Panc1 (cell line): ENCODE data around the gene GPR84. TPM values are rescaled to one million over a fixed set of nuclear protein-coding genes. Genes with fewer than 3 reads are reported as not detected.
A peak's percentile ranks its signal among the peaks of the same experiment; 100 is the strongest.
"Not testable (repeated sequence)": the region's sequence is repeated elsewhere in the genome, so short reads cannot be mapped to it uniquely, and the experiment has no call there.

Source experiments
- ATAC-seq: fragments of 200-7000 bp; cut with Tn5 transposase; 2 replicates; pipeline ENCODE4 v1.9.1; 2020; ENCODE audit warnings: mild to moderate bottlenecking, moderate library complexity
- BruUV-seq: library from RNA; stranded (reverse); fragments of 400-500 nt; replicated peaks from 2 replicates; lab custom pipeline; 2021; lab: Mats Ljungman, UMichigan
- CTCF ChIA-PET: fragments of 300-600 bp; sonication (Branson Sonifier 250); formaldehyde crosslinking; loops from one replicate; lab custom pipeline; 2022; ENCODE audit warnings: antibody characterized with exemption; lab: Charles Lee
- POLR2A ChIA-PET: fragments of 300-600 bp; sonication (Branson Sonifier 250); formaldehyde crosslinking; loops from one replicate; lab custom pipeline; 2022; ENCODE audit warnings: antibody characterized with exemption; lab: Charles Lee
- DNase-seq: peaks from one replicate; pipeline ENCODE4 v3.0.0-alpha.2; 2010; ENCODE audit warnings: low read depth, low spot score
- H3K27ac ChIP-seq: 2 replicates; pipeline ENCODE4 v1.5.1; 2011; ENCODE audit warnings: mild to moderate bottlenecking, low read length, inconsistent platforms
- H3K27me3 ChIP-seq: fragments of 200-500 bp; sonication (Bioruptor generic); 2 replicates; pipeline ENCODE4 v1.6.0; 2014; ENCODE audit warnings: low read length, inconsistent platforms; ENCODE audit not compliant: control insufficient read depth, insufficient read depth
- H3K36me3 ChIP-seq: fragments of 200-500 bp; sonication (Bioruptor generic); 2 replicates; pipeline ENCODE4 v1.5.1; 2014; ENCODE audit warnings: inconsistent platforms, mild to moderate bottlenecking, low read length, moderate library complexity; ENCODE audit not compliant: control insufficient read depth, insufficient read depth
- H3K4me1 ChIP-seq: 2 replicates; pipeline ENCODE4 v1.5.1; 2011; ENCODE audit warnings: inconsistent platforms, mild to moderate bottlenecking, low read length, moderate library complexity; ENCODE audit not compliant: control insufficient read depth, insufficient read depth
- H3K4me3 ChIP-seq, 2 experiments: 2 replicates each; pipeline ENCODE4 v1.5.1; 2011 to 2012; ENCODE audit warnings: low read depth in 2 of 2, low read length in 2 of 2, mild to moderate bottlenecking in 2 of 2, inconsistent platforms in 1 of 2, moderate library complexity in 1 of 2
- H3K9me3 ChIP-seq: fragments of 200-500 bp; sonication (Bioruptor generic); 2 replicates; pipeline ENCODE4 v1.5.1; 2014; ENCODE audit warnings: low read depth, mild to moderate bottlenecking, inconsistent platforms, low read length, moderate library complexity; ENCODE audit not compliant: control insufficient read depth, insufficient read depth
- CTCF ChIP-seq: fragments of 450-650 bp; IDR thresholded peaks from 2 replicates; pipeline ENCODE4 v1.5.1; 2017; ENCODE audit warnings: mild to moderate bottlenecking
- POLR2AphosphoS5 ChIP-seq: IDR thresholded peaks from 2 replicates; pipeline ENCODE4 v1.6.1; 2012; ENCODE audit warnings: mild to moderate bottlenecking, low read depth, low read length, moderate library complexity
- REST ChIP-seq, 2 experiments: IDR thresholded peaks; 2 replicates each; pipeline ENCODE4 v1.6.1; 2011 to 2012; ENCODE audit warnings: low read depth in 2 of 2, control low read depth in 1 of 2, low read length in 1 of 2, mild to moderate bottlenecking in 1 of 2, moderate library complexity in 1 of 2; ENCODE audit not compliant: insufficient read depth in 1 of 2
- SIN3A ChIP-seq: IDR thresholded peaks from 2 replicates; pipeline ENCODE4 v1.6.1; 2012; ENCODE audit warnings: low read depth, mild to moderate bottlenecking, low read length, moderate library complexity, borderline replicate concordance; ENCODE audit not compliant: insufficient read depth
- TCF7L2 ChIP-seq: IDR thresholded peaks from 2 replicates; pipeline ENCODE4 v1.6.1; 2011; ENCODE audit warnings: mild to moderate bottlenecking, low read depth, low read length, inconsistent platforms
- in situ Hi-C: cut with HindIII; loops from 2 replicates; pipeline ENCODE4 v1.10.0; 2016; ENCODE audit warnings: low sequenced_read_pairs, low pct_unique_long_range_greater_than_20kb
- intact Hi-C: fragments of 100-400 bp; cut with micrococcal nuclease; formaldehyde crosslinking; loops from one replicate; pipeline ENCODE4 v1.10.0; 2022; ENCODE audit not compliant: unreplicated experiment
- total RNA-seq: library from RNA; stranded (reverse); gene quantifications from one replicate; pipeline ENCODE4 v1.2.1, GENCODE V29; 2021; ENCODE audit not compliant: unreplicated experiment

GPR84 gene
- total RNA-seq, 1 experiment from 2014 or later = not detected

- BruUV-seq = no TSS peak
- no peaks in the 10 kb centered on the region for H3K27me3 ChIP-seq
Measured at GRCh38 chr12:54328595-54329337, 35.5 kb downstream of the GPR84 start.

GRCh38 chr12:54325442-54326109, 38.7 kb downstream of the GPR84 start:
- ChIA-PET CTCF (interaction anchor here (0.6 to 1.7 kb wide), 26 partner anchors 8 to 535 kb away, joined by 3 to 23 read pairs (median 6); partner anchors contain the start of genes CBX5, HNRNPA1 and NFE2), POLR2A (interaction anchor here (0.6 to 1.2 kb wide), 10 partner anchors 29 to 1485 kb away, joined by 3 to 21 read pairs (median 5); partner anchors contain the start of genes CBX5 and HNRNPA1)
- peak overlapping the region; percentile 94 for H3K27ac ChIP-seq
- H3K27me3 ChIP-seq, DNase-seq, H3K36me3 ChIP-seq, ATAC-seq, in situ Hi-C loops, H3K9me3 ChIP-seq: not testable (repeated sequence)
- H3K4me1 ChIP-seq = peaks cover 24% of the 10 kb centered on the region
- intact Hi-C loops = loop anchor here (2.0 kb wide), 1 partner anchor 37 kb away; no protein-coding TSS in a partner anchor
- TSS peak; percentile 96 for BruUV-seq
- H3K4me3 ChIP-seq = peak overlapping the region; percentile 93 to 98

More at GRCh38 chr12:54328595-54329337, 35.5 kb downstream of the GPR84 start:
- ChIA-PET POLR2A (interaction anchor here (0.6 to 0.7 kb wide), 3 partner anchors 42 to 782 kb away, joined by 3 to 4 read pairs (median 4); no protein-coding TSS in a partner anchor), CTCF (no interaction called here)
- ATAC-seq (no peak), DNase-seq (no peak)
- intact Hi-C loops = no loop called here
- TF ChIP-seq REST (IDR thresholded peaks at IDR 0.05; ENCODE audit: insufficient read depth in 1 of 2, low read depth in 2 of 2, low read length in 1 of 2) = no peak
- no peak for TF ChIP-seq CTCF
- no peak for TF ChIP-seq POLR2AphosphoS5
- TF ChIP-seq SIN3A = no peak
- no peak for TF ChIP-seq TCF7L2
- in situ Hi-C loops = no loop called here
- Histone ChIP-seq H3K27ac (peak overlapping the region; percentile 3; the same call in 1 of the 2 replicates), H3K4me3 (no peak overlapping the region), H3K9me3 (no peaks in the 10 kb centered on the region), H3K4me1 (peaks cover 24% of the 10 kb centered on the region), H3K36me3 (peaks cover 3% of the 10 kb centered on the region)
